Stomach (tissue), 4 donors: ENCODE data around the gene NRSN2.

Experiments used
- POLR2A ChIP-seq, 4 donors: fragments of 450-650 bp; IDR thresholded peaks; one replicate each; pipeline ENCODE4 v1.6.1; 2016; ENCODE audit warnings: antibody characterized with exemption in 4 of 4, control low read depth in 2 of 4, mild to moderate bottlenecking in 1 of 4, moderate library complexity in 1 of 4
- POLR2AphosphoS5 ChIP-seq, 3 donors: sonication (generic); formaldehyde crosslinking; IDR thresholded peaks; one replicate each; pipeline ENCODE4 v1.6.1; 2016; ENCODE audit warnings: antibody characterized with exemption in 3 of 3
- TF ChIP-seq, protein P1 (sequence below), 7 experiments: fragments of 450-650 bp in 4 of 7; fragments of 200-600 bp in 3 of 7; sonication (generic) in 3 of 7; IDR thresholded peaks; one replicate each; pipeline ENCODE4 v1.5.1; 2016 to 2019; ENCODE audit warnings: antibody characterized with exemption in 7 of 7, control low read depth in 2 of 7, mild to moderate bottlenecking in 1 of 7

DNA sequence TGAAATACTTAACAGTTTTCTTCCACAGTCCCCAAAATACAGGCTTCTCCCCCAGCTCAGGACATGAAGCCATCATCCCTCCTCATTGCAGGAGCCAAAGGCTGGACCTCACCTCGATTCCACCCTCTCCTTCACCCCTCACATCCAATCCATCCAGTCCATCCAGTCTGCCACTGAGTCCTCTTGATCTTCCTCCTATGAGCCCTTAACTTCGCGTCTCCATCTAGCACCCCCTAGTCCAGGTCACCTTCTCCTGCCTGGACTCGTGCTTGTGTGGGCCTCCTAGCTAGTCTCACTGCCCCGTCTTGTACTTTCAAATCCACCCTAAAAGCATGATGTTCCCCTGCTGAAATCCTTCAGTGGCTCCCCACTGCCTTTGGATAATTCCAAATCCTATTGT, 37.0 kb downstream of the NRSN2 start:
- TF ChIP-seq, protein P1, sequence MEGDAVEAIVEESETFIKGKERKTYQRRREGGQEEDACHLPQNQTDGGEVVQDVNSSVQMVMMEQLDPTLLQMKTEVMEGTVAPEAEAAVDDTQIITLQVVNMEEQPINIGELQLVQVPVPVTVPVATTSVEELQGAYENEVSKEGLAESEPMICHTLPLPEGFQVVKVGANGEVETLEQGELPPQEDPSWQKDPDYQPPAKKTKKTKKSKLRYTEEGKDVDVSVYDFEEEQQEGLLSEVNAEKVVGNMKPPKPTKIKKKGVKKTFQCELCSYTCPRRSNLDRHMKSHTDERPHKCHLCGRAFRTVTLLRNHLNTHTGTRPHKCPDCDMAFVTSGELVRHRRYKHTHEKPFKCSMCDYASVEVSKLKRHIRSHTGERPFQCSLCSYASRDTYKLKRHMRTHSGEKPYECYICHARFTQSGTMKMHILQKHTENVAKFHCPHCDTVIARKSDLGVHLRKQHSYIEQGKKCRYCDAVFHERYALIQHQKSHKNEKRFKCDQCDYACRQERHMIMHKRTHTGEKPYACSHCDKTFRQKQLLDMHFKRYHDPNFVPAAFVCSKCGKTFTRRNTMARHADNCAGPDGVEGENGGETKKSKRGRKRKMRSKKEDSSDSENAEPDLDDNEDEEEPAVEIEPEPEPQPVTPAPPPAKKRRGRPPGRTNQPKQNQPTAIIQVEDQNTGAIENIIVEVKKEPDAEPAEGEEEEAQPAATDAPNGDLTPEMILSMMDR (IDR thresholded peaks at IDR 0.05) = no peak
- TF ChIP-seq POLR2A (IDR thresholded peaks at IDR 0.05) = no peak
- no peak for TF ChIP-seq POLR2AphosphoS5 (IDR thresholded peaks at IDR 0.05)
